ENCODE results near the gene MMD.

GRCh38 chr17:55413825-55414489 lies 7.7 kb downstream of the MMD start:
- no peak for TF ChIP-seq USF2 (CRISPR knock-in tag; IDR thresholded peaks at IDR 0.05)
- TF ChIP-seq MAX (CRISPR knock-in tag; IDR thresholded peaks at IDR 0.05): no peak
- no peak for TF ChIP-seq TEAD1 (CRISPR knock-in tag; IDR thresholded peaks at IDR 0.05)
